Thyroid gland (tissue), 4 donors: ENCODE results near the gene PRKG2.

Experiments used
- POLR2A ChIP-seq, 2 donors: fragments of 450-650 bp; IDR thresholded peaks; one replicate each; pipeline ENCODE4 v1.6.1; 2017; ENCODE audit warnings: antibody characterized with exemption in 2 of 2, mild to moderate bottlenecking in 2 of 2, moderate library complexity in 1 of 2
- TF ChIP-seq, protein P1 (sequence below), 6 experiments: fragments of 200-600 bp in 3 of 6; fragments of 450-650 bp in 3 of 6; sonication (generic) in 3 of 6; IDR thresholded peaks; one replicate each; pipeline ENCODE4 v1.5.1; 2016 to 2019; ENCODE audit warnings: antibody characterized with exemption in 6 of 6, mild to moderate bottlenecking in 2 of 6, inconsistent platforms in 1 of 6, moderate library complexity in 1 of 6

DNA sequence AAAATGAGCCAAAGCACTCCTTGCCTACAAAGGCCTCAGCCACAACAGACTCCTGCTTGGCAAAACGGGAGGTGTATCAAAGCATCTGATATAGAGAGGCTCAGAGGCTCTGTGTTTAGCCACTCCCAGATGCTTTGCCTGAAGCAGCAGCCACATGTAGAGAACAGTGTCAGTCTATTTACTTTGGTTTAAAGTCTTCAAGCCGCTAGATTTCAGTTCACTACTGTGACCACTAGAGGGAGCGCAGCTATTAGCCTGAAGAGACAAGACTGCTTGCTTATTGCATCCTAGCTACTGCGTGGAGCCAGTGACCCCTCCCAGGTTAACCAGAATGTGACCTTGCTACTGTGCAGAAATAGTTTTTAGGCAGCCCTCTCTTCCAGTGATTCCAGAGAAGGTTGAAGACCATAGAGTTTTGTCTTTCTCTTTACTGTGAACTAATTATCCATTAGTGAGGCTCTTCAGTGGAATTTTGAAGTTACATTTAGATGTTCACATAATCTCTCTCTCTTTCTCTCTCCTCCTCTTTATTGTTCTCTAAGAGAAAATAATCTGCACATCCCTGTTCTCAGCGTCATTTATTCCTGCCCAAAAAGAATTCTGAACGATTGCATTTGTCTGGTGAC lies 145.2 kb downstream of the PRKG2 start:
- TF ChIP-seq, protein P1, sequence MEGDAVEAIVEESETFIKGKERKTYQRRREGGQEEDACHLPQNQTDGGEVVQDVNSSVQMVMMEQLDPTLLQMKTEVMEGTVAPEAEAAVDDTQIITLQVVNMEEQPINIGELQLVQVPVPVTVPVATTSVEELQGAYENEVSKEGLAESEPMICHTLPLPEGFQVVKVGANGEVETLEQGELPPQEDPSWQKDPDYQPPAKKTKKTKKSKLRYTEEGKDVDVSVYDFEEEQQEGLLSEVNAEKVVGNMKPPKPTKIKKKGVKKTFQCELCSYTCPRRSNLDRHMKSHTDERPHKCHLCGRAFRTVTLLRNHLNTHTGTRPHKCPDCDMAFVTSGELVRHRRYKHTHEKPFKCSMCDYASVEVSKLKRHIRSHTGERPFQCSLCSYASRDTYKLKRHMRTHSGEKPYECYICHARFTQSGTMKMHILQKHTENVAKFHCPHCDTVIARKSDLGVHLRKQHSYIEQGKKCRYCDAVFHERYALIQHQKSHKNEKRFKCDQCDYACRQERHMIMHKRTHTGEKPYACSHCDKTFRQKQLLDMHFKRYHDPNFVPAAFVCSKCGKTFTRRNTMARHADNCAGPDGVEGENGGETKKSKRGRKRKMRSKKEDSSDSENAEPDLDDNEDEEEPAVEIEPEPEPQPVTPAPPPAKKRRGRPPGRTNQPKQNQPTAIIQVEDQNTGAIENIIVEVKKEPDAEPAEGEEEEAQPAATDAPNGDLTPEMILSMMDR (IDR thresholded peaks at IDR 0.05), result peak; percentile 52 to 91 (median 76)
- no peak for TF ChIP-seq POLR2A (IDR thresholded peaks at IDR 0.05)
